Measurements from ENCODE around the gene TRPV3. TPM values are rescaled to one million over a fixed set of nuclear protein-coding genes. Genes with fewer than 3 reads are reported as not detected.
A peak's percentile ranks its signal among the peaks of the same experiment; 100 is the strongest.

Gene TRPV3
- total RNA-seq, 1 experiment from 2014 or later = 3.6 TPM

DNA sequence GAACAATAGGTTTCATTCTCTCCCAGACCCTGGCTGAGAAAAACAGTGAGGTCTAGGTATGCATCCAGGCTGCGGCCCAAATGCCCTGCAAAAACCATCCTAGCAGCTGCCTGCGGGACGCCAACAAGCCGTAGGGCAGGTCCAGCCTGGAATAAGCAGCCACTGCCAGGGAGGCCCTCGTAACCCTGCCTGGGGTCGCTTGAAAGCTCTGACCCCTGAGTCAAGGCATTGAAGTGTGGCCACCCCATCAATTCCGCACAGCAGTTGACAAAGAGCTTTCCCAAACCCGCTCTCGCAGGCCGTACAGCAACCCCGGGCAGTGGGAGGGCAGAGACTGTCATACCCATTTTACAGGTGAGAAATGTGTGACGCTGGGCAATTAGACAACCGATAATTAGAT, 40.5 kb upstream of the TRPV3 start:
- intact Hi-C loops (cut with micrococcal nuclease) = no loop called here
- TF ChIP-seq, protein P1, sequence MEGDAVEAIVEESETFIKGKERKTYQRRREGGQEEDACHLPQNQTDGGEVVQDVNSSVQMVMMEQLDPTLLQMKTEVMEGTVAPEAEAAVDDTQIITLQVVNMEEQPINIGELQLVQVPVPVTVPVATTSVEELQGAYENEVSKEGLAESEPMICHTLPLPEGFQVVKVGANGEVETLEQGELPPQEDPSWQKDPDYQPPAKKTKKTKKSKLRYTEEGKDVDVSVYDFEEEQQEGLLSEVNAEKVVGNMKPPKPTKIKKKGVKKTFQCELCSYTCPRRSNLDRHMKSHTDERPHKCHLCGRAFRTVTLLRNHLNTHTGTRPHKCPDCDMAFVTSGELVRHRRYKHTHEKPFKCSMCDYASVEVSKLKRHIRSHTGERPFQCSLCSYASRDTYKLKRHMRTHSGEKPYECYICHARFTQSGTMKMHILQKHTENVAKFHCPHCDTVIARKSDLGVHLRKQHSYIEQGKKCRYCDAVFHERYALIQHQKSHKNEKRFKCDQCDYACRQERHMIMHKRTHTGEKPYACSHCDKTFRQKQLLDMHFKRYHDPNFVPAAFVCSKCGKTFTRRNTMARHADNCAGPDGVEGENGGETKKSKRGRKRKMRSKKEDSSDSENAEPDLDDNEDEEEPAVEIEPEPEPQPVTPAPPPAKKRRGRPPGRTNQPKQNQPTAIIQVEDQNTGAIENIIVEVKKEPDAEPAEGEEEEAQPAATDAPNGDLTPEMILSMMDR (conservative IDR thresholded peaks at IDR 0.05; ENCODE audit: low read depth, low read length) = no peak
- Histone ChIP-seq H3F3A (ENCODE audit: low read length, unreplicated experiment) (no peaks in the 10 kb centered on the region), H3K9me3 (ENCODE audit: low read length) (no peaks in the 10 kb centered on the region), H3K4me1 (ENCODE audit: insufficient read depth, low read length) (peaks cover 13% of the 10 kb centered on the region), H3K27me3 (ENCODE audit: low read length) (no peaks in the 10 kb centered on the region), H3K4me3 (ENCODE audit: low read length) (no peak overlapping the region), H3K9me2 (replicated peaks; ENCODE audit: low read length) (no peaks in the 10 kb centered on the region), H3K79me2 (ENCODE audit: low read length) (no peaks in the 10 kb centered on the region), H3K9ac (ENCODE audit: low read length) (no peak overlapping the region), H3K27ac (ENCODE audit: low read length) (no peak overlapping the region), H3K36me3 (ENCODE audit: low read depth, low read length) (peaks cover 8% of the 10 kb centered on the region), H2AFZ (ENCODE audit: low read length) (no peak overlapping the region), H3K4me2 (ENCODE audit: low read length) (no peak overlapping the region), H4K20me1 (ENCODE audit: low read length) (no peaks in the 10 kb centered on the region)
- CTCF ChIA-PET = no interaction called here
- POLR2A ChIA-PET (ENCODE audit: unreplicated experiment) = no interaction called here
- no peak for DNase-seq
- BruUV-seq (replicated peaks) = no TSS peak
- ATAC-seq = no peak

DNA sequence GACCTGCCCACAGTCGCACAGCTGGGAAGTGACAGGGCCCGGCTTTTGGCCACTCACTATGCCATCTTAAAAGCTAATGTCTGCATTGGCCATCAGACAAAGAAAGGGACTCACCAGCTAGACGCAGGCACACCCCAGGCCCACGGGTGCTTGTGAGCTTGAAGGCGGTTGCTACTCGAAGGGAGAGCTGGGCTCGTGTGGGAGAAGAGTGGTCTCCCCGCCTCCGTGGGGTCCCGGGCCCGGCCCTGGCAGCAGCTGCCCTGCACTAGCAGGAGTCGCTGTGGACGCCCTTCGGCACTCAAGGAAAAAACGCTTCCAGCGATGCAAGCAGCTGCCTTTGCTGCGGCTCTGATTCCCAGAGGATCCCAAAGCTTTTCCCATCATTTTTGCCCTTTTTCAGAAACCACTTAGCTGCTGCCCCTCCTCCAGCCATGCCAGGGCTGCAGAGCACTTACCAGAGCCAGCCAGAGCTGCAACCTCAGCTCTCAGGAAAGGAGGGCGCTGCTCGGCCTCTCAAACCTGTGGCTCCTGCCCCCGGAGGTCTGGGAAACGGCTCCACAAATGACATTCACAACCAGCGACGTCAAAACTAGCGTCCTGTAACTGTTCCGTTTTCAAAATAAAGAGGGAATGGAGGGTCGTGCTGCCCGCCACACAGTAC, 39.3 kb upstream of the TRPV3 start:
- no TSS peak for BruUV-seq (replicated peaks)
- ChIA-PET POLR2A (ENCODE audit: unreplicated experiment) (no interaction called here), CTCF (no interaction called here)
- Histone ChIP-seq H3K27me3 (ENCODE audit: low read length) (no peaks in the 10 kb centered on the region), H3K79me2 (ENCODE audit: low read length) (no peaks in the 10 kb centered on the region), H3K4me2 (ENCODE audit: low read length) (no peak overlapping the region), H3K9me2 (replicated peaks; ENCODE audit: low read length) (no peaks in the 10 kb centered on the region), H3K4me1 (ENCODE audit: insufficient read depth, low read length) (peaks cover 11% of the 10 kb centered on the region), H3K9ac (ENCODE audit: low read length) (no peak overlapping the region), H2AFZ (ENCODE audit: low read length) (no peak overlapping the region), H3K36me3 (ENCODE audit: low read depth, low read length) (peaks cover 3% of the 10 kb centered on the region), H3K9me3 (ENCODE audit: low read length) (no peaks in the 10 kb centered on the region), H3F3A (ENCODE audit: low read length, unreplicated experiment) (no peaks in the 10 kb centered on the region), H4K20me1 (ENCODE audit: low read length) (no peaks in the 10 kb centered on the region), H3K4me3 (ENCODE audit: low read length) (no peak overlapping the region), H3K27ac (ENCODE audit: low read length) (no peak overlapping the region)
- ATAC-seq = no peak
- DNase-seq = no peak
- intact Hi-C loops (cut with micrococcal nuclease) = no loop called here
- no peak for TF ChIP-seq EZH2 (IDR thresholded peaks at IDR 0.05; ENCODE audit: low read length, unreplicated experiment)

DNA sequence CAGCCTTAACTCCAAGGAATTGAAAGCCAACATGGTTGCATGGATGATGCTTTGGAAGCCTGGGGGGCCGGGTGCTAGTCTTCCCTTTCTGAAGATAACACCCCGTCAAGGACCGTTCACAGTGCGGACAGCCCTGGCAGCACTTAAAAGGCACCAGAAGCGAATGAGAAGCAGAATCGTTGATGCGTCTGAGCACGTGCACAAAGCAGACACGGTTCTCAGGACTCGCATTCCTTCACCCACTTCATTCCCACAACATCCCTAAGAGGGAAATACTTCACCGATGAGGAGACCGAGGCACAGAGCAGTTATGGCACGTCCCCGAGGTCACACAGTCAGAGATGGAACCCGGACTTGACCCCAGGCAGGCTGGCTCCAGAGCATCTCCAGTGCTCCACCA, 37.4 kb upstream of the TRPV3 start:
- no peaks in the 10 kb centered on the region for H3K9me3 ChIP-seq (ENCODE audit: low read length)
- CTCF ChIA-PET = no interaction called here
- H3K9ac ChIP-seq (ENCODE audit: low read length) = 0 out of 2 replicates have a peak overlapping the region, but pooled peaks have one; percentile 10
- TF ChIP-seq EZH2phosphoT487 (IDR thresholded peaks at IDR 0.05; ENCODE audit: borderline replicate concordance, low read length) = no peak
- TF ChIP-seq EZH2 (IDR thresholded peaks at IDR 0.05; ENCODE audit: low read length, unreplicated experiment) = no peak
- TF ChIP-seq, protein P1 (conservative IDR thresholded peaks at IDR 0.05; ENCODE audit: low read depth, low read length) = no peak
- H3K4me1 ChIP-seq (ENCODE audit: insufficient read depth, low read length) = peaks cover 11% of the 10 kb centered on the region
- H3K27ac ChIP-seq (ENCODE audit: low read length) = peak overlapping the region; percentile 60
- H3K79me2 ChIP-seq (ENCODE audit: low read length) = no peaks in the 10 kb centered on the region
- H3K27me3 ChIP-seq (ENCODE audit: low read length) = no peaks in the 10 kb centered on the region
- no peak overlapping the region for H2AFZ ChIP-seq (ENCODE audit: low read length)
- DNase-seq = no peak
- H4K20me1 ChIP-seq (ENCODE audit: low read length) = no peaks in the 10 kb centered on the region
- H3K9me2 ChIP-seq (replicated peaks; ENCODE audit: low read length) = no peaks in the 10 kb centered on the region
- no peak overlapping the region for H3K4me3 ChIP-seq (ENCODE audit: low read length)
- ATAC-seq = no peak
- H3K4me2 ChIP-seq (ENCODE audit: low read length) = 0 out of 2 replicates have a peak overlapping the region, but pooled peaks have one; percentile 53
- H3F3A ChIP-seq (ENCODE audit: low read length, unreplicated experiment) = no peaks in the 10 kb centered on the region
- POLR2A ChIA-PET (ENCODE audit: unreplicated experiment) = no interaction called here
- intact Hi-C loops (cut with micrococcal nuclease) = no loop called here
- no TSS peak for BruUV-seq (replicated peaks)
- H3K36me3 ChIP-seq (ENCODE audit: low read depth, low read length) = no peaks in the 10 kb centered on the region
